HepG2 (cell line): ENCODE measurements around the gene PPDPF. TPM values are rescaled to one million over a fixed set of nuclear protein-coding genes. Genes with fewer than 3 reads are reported as not detected.
A peak's percentile ranks its signal among the peaks of the same experiment; 100 is the strongest.

ENCODE experiments used
- ATAC-seq: fragments of 200-7000 bp; cut with Tn5 transposase; 3 replicates; pipeline ENCODE4 v1.9.1; 2020; ENCODE audit warnings: mild to moderate bottlenecking, moderate library complexity
- BruUV-seq: library from RNA; stranded (reverse); fragments of 400-500 nt; replicated peaks from 2 replicates; lab custom pipeline; 2021; lab: Mats Ljungman, UMichigan
- CTCF ChIA-PET: fragments of 300-600 bp; formaldehyde crosslinking; extraction: SDS; loops from one replicate; lab custom pipeline; 2021; ENCODE audit warnings: low total read pairs, inconsistent platforms, low intra/inter-chr PET ratio; lab: Yijun Ruan, JAX
- POLR2A ChIA-PET: fragments of 350-600 bp; sonication (Branson Sonifier 250); formaldehyde crosslinking; loops from one replicate; lab custom pipeline; 2020; ENCODE audit warnings: antibody characterized with exemption, inconsistent platforms; lab: Yijun Ruan, JAX
- DNase-seq: peaks from one replicate; pipeline ENCODE4 v3.0.0-alpha.2; 2015; ENCODE audit warnings: low spot score
- FAIRE-seq: peaks from 3 replicates; lab custom pipeline; 2011; peaks lifted over from hg19 to GRCh38; lab: Jason Lieb, UNC
- H2AFZ ChIP-seq: one replicate; pipeline ENCODE4 v1.6.1; 2011; ENCODE audit warnings: low read length, inconsistent platforms
- H3K27ac ChIP-seq: fragments of 300-600 bp; 3 replicates; pipeline ENCODE4 v1.8.0; 2011; ENCODE audit warnings: mixed run types, mild to moderate bottlenecking, mixed read lengths, low read length, inconsistent platforms; ENCODE audit not compliant: insufficient read depth; ENCODE audit errors: extremely low read length
- H3K27me3 ChIP-seq, 2 experiments: fragments of 200-600 bp in 1 of 2; 2 replicates in 1 of 2; 3 replicates in 1 of 2; pipeline versions ENCODE4 v1.6.0 to v1.8.0; 2011; ENCODE audit warnings: low read length in 2 of 2, mild to moderate bottlenecking in 2 of 2, moderate library complexity in 2 of 2, inconsistent platforms in 1 of 2; ENCODE audit not compliant: insufficient read depth in 2 of 2, control insufficient read depth in 1 of 2
- H3K36me3 ChIP-seq, 2 experiments: fragments of 200-600 bp in 1 of 2; replicated peaks in 1 of 2; 2 replicates in 1 of 2; 3 replicates in 1 of 2; pipeline versions ENCODE4 v1.5.1 to v1.8.0; 2011; ENCODE audit warnings: low read length in 2 of 2, inconsistent platforms in 1 of 2; ENCODE audit not compliant: insufficient read depth in 2 of 2, control insufficient read depth in 1 of 2
- H3K4me1 ChIP-seq: 2 replicates; pipeline ENCODE4 v1.5.1; 2012; ENCODE audit warnings: low read length, inconsistent platforms; ENCODE audit not compliant: insufficient read depth
- H3K4me2 ChIP-seq: 2 replicates; pipeline ENCODE4 v1.6.0; 2011; ENCODE audit warnings: low read depth, low read length, inconsistent platforms
- H3K4me3 ChIP-seq, 3 experiments: fragments of 200-600 bp in 1 of 3; sonication (generic), shearing (Covaris generic) in 1 of 3; replicated peaks in 1 of 3; 2 replicates each; pipeline ENCODE4 v1.5.1; 2011 to 2016; ENCODE audit warnings: low read length in 3 of 3, inconsistent platforms in 2 of 3, low read depth in 2 of 3, mild to moderate bottlenecking in 2 of 3, control low read depth in 1 of 3, mixed read lengths in 1 of 3; ENCODE audit not compliant: insufficient read depth in 1 of 3
- H3K79me2 ChIP-seq: one replicate; pipeline ENCODE4 v1.6.1; 2011; ENCODE audit warnings: low read length, inconsistent platforms; ENCODE audit not compliant: insufficient read depth
- H3K9ac ChIP-seq: 2 replicates; pipeline ENCODE4 v1.6.0; 2011; ENCODE audit warnings: mild to moderate bottlenecking, low read depth, low read length, inconsistent platforms; ENCODE audit not compliant: insufficient read depth
- H3K9me3 ChIP-seq: 2 replicates; pipeline ENCODE4 v1.5.1; 2012; ENCODE audit warnings: mild to moderate bottlenecking, low read length
- H4K20me1 ChIP-seq: 2 replicates; pipeline ENCODE4 v1.6.0; 2011; ENCODE audit warnings: inconsistent platforms, mild to moderate bottlenecking, low read length, moderate library complexity; ENCODE audit not compliant: insufficient read depth
- ADNP ChIP-seq: sonication (generic); formaldehyde crosslinking; IDR thresholded peaks from 2 replicates; pipeline ENCODE4 v1.4.0; 2020; ENCODE audit warnings: missing genetic modification reagents
- EZH2 ChIP-seq: conservative IDR thresholded peaks from 2 replicates; pipeline ENCODE4 v1.6.1; 2012; ENCODE audit warnings: mild to moderate bottlenecking, low read depth, low read length, moderate library complexity
- HCFC1 ChIP-seq: fragments of 150-350 bp; IDR thresholded peaks from 2 replicates; pipeline ENCODE4 v1.6.1; 2014; ENCODE audit warnings: low read depth, low read length
- KDM1A ChIP-seq: IDR thresholded peaks from 2 replicates; pipeline ENCODE4 v1.6.1; 2016; ENCODE audit warnings: missing compliant biosample characterization
- KDM2A ChIP-seq: sonication (generic); formaldehyde crosslinking; IDR thresholded peaks from 2 replicates; pipeline ENCODE4 v1.4.0; 2020; ENCODE audit warnings: low read depth, missing genetic modification reagents, borderline replicate concordance
- MXI1 ChIP-seq: IDR thresholded peaks from 3 replicates; pipeline ENCODE4 v1.6.1; 2012; ENCODE audit warnings: low read depth, low read length, inconsistent platforms, borderline replicate concordance
- PAX8 ChIP-seq: sonication (generic); formaldehyde crosslinking; IDR thresholded peaks from 2 replicates; pipeline ENCODE4 v1.8.0; 2022; ENCODE audit warnings: mild to moderate bottlenecking, missing genetic modification reagents, borderline replicate concordance
- SRY ChIP-seq: sonication (generic); formaldehyde crosslinking; IDR thresholded peaks from 2 replicates; pipeline ENCODE4 v1.8.0; 2022; ENCODE audit warnings: mild to moderate bottlenecking, missing genetic modification reagents
- SUZ12 ChIP-seq: fragments of 150-350 bp; IDR thresholded peaks from 2 replicates; pipeline ENCODE4 v1.6.1; 2014; ENCODE audit warnings: low read depth, low read length
- TEAD2 ChIP-seq: sonication (generic); formaldehyde crosslinking; IDR thresholded peaks from 2 replicates; pipeline ENCODE4 v1.9.0; 2021; ENCODE audit warnings: missing genetic modification reagents
- ZNF318 ChIP-seq: sonication (generic); formaldehyde crosslinking; IDR thresholded peaks from 2 replicates; pipeline ENCODE4 v1.4.0; 2020; ENCODE audit warnings: mild to moderate bottlenecking, missing genetic modification reagents
- WGBS: methylation state at CpG from one replicate; pipeline ENCODE4 v1.1.6; 2017; ENCODE audit warnings: low lambda C conversion rate; 5-methylcytosine and 5-hydroxymethylcytosine counted together
- in situ Hi-C: cut with HindIII; loops from 2 replicates; pipeline ENCODE4 v1.10.0; 2017; ENCODE audit warnings: low pct_unique_long_range_greater_than_20kb; ENCODE audit not compliant: extremely low pct_ligation_motif_present
- intact Hi-C: fragments of 100-400 bp; cut with micrococcal nuclease; formaldehyde crosslinking; loops from one replicate; pipeline ENCODE4 v1.10.0; 2022; ENCODE audit not compliant: unreplicated experiment
- polyA plus RNA-seq, 8 experiments: library from polyadenylated mRNA; depleted of rRNA in 3 of 8; stranded (reverse) in 7 of 8; unstranded in 1 of 8; fragments of >200 nt; fragmentation: Illumina TruSeq in 4 of 8; extraction: Trizol in 4 of 8; gene quantifications; 2 replicates each; pipeline versions ENCODE4 v1.2.1 to v1.2.3, GENCODE V29; 2011 to 2016; ENCODE audit warnings: low read depth in 4 of 8, missing spikeins in 1 of 8, mixed read lengths in 1 of 8; ENCODE audit not compliant: insufficient read depth in 1 of 8
- total RNA-seq, 5 experiments: library from RNA; depleted of rRNA; stranded (reverse); fragments of >200 nt; fragmentation: Illumina TruSeq; extraction: Trizol; gene quantifications; 2 replicates each; pipeline ENCODE4 v1.2.3, GENCODE V29; 2016; ENCODE audit warnings: low read depth in 1 of 5
- TF ChIP-seq, protein P1 (sequence below): sonication (generic); formaldehyde crosslinking; IDR thresholded peaks from 2 replicates; pipeline ENCODE4 v1.8.0; 2023; ENCODE audit warnings: mild to moderate bottlenecking, missing genetic modification reagents
- TF ChIP-seq, protein P2 (sequence below): IDR thresholded peaks from 2 replicates; pipeline ENCODE4 v1.6.1; 2016; ENCODE audit warnings: low read depth

Gene PPDPF
- total and polyA plus RNA-seq, 2 of the 13 experiments (the other 11 are each of a cell fraction or from before 2014, with no cell fraction given): 1.8 to 7.0 TPM

GRCh38 chr20:63495741-63496595 lies 24.6 kb upstream of the PPDPF start:
- ChIA-PET POLR2A (no interaction called here), CTCF (interaction anchor here (1.1 to 1.4 kb wide), 2 partner anchors 23 to 42 kb away, joined by 4 read pairs; partner anchors contain the start of gene PTK6)
- peak overlapping the region in 1 of 3 experiments; percentile 39; a peak in 2 of 6 replicates for H3K4me3 ChIP-seq
- H3K9ac ChIP-seq: no peak overlapping the region
- BruUV-seq: no TSS peak
- no peaks in the 10 kb centered on the region for H3K9me3 ChIP-seq
- H3K36me3 ChIP-seq: no peaks in the 10 kb centered on the region
- WGBS: 20% methylated on average over 30 of the region's 48 CpGs
- H3K4me1 ChIP-seq: 0 out of 2 replicates have a peak, but pooled peaks cover 5% of the 10 kb centered on the region
- H3K4me2 ChIP-seq: peak overlapping the region; percentile 58
- no peak overlapping the region for H2AFZ ChIP-seq
- in situ Hi-C loops: no loop called here
- H4K20me1 ChIP-seq: peaks cover 6% of the 10 kb centered on the region; the same call in 1 of the 2 replicates
- ATAC-seq: peak; percentile 68
- H3K27me3 ChIP-seq: peaks cover 34 to 65% of the 10 kb centered on the region in 2 experiments
- FAIRE-seq: peak; percentile 46
- no peaks in the 10 kb centered on the region for H3K79me2 ChIP-seq
- DNase-seq: peak; percentile 49
- intact Hi-C loops: no loop called here
- H3K27ac ChIP-seq: no peak overlapping the region
- TF ChIP-seq HCFC1 (no peak), ZNF318 (CRISPR knock-in tag) (no peak), TEAD2 (CRISPR knock-in tag) (no peak), KDM2A (CRISPR knock-in tag) (peak; percentile 91), SUZ12 (no peak), EZH2 (peak; percentile 92), KDM1A (CRISPR knock-in tag) (no peak), MXI1 (no peak), SRY (CRISPR knock-in tag) (0 out of 2 replicates have a peak, but pooled peaks have one; percentile 48), ADNP (CRISPR knock-in tag) (no peak), PAX8 (CRISPR knock-in tag) (0 out of 2 replicates have a peak, but pooled peaks have one; percentile 79)
- TF ChIP-seq, protein P1, sequence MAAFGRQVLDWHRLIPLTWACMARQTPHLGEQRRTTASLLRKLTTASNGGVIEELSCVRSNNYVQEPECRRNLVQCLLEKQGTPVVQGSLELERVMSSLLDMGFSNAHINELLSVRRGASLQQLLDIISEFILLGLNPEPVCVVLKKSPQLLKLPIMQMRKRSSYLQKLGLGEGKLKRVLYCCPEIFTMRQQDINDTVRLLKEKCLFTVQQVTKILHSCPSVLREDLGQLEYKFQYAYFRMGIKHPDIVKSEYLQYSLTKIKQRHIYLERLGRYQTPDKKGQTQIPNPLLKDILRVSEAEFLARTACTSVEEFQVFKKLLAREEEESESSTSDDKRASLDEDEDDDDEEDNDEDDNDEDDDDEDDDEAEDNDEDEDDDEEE (CRISPR knock-in tag): peak; percentile 73; the same call in 1 of the 2 replicates
- TF ChIP-seq, protein P2, sequence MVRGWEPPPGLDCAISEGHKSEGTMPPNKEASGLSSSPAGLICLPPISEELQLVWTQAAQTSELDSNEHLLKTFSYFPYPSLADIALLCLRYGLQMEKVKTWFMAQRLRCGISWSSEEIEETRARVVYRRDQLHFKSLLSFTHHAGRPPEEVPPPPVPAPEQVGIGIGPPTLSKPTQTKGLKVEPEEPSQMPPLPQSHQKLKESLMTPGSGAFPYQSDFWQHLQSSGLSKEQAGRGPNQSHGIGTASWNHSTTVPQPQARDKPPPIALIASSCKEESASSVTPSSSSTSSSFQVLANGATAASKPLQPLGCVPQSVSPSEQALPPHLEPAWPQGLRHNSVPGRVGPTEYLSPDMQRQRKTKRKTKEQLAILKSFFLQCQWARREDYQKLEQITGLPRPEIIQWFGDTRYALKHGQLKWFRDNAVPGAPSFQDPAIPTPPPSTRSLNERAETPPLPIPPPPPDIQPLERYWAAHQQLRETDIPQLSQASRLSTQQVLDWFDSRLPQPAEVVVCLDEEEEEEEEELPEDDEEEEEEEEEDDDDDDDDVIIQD (CRISPR knock-in tag): no peak
